ENCODE results near the gene FLT3LG. TPM values are rescaled to one million over a fixed set of nuclear protein-coding genes. Genes with fewer than 3 reads are reported as not detected.
A peak's percentile ranks its signal among the peaks of the same experiment; 100 is the strongest.
"Not testable (repeated sequence)": the region's sequence is repeated elsewhere in the genome, so short reads cannot be mapped to it uniquely, and the experiment has no call there.

FLT3LG gene
- total RNA-seq, 1 donor from 2014 or later = 13.1 TPM

GRCh38 chr19:49442771-49443365 lies 31.1 kb upstream of the FLT3LG start:
- H3K36me3 Mint-ChIP-seq (ENCODE audit: unreplicated experiment) = no peaks in the 10 kb centered on the region
- peak overlapping the region; percentile 88 for H3K4me3 Mint-ChIP-seq (ENCODE audit: unreplicated experiment)
- H3K4me1 Mint-ChIP-seq (ENCODE audit: low read depth, unreplicated experiment) = peaks cover 22% of the 10 kb centered on the region
- no peak for TF ChIP-seq CTCF (IDR thresholded peaks at IDR 0.05; ENCODE audit: partially characterized antibody, unreplicated experiment)
- DNase-seq = peak; percentile 100
- peak overlapping the region; percentile 96 for H3K27ac Mint-ChIP-seq (ENCODE audit: unreplicated experiment)
- H3K27me3 Mint-ChIP-seq (ENCODE audit: unreplicated experiment) = peaks cover 18% of the 10 kb centered on the region
- H3K9me3 Mint-ChIP-seq (ENCODE audit: unreplicated experiment) = peaks cover 14% of the 10 kb centered on the region

GRCh38 chr19:49443366-49444099 lies 30.5 kb upstream of the FLT3LG start:
- Mint-ChIP-seq H3K9me3 (ENCODE audit: unreplicated experiment) (peaks cover 18% of the 10 kb centered on the region), H3K27me3 (ENCODE audit: unreplicated experiment) (peaks cover 15% of the 10 kb centered on the region), H3K36me3 (ENCODE audit: unreplicated experiment) (no peaks in the 10 kb centered on the region), H3K4me1 (ENCODE audit: low read depth, unreplicated experiment) (peaks cover 20% of the 10 kb centered on the region), H3K27ac (ENCODE audit: unreplicated experiment) (peak overlapping the region; percentile 72), H3K4me3 (ENCODE audit: unreplicated experiment) (peak overlapping the region; percentile 88)
- TF ChIP-seq CTCF (IDR thresholded peaks at IDR 0.05; ENCODE audit: partially characterized antibody, unreplicated experiment) = peak; percentile 79
- peak; percentile 96 for DNase-seq

- Mint-ChIP-seq H3K27me3 (ENCODE audit: unreplicated experiment) (peaks cover 15% of the 10 kb centered on the region), H3K27ac (ENCODE audit: unreplicated experiment) (peak overlapping the region; percentile 83), H3K4me1 (ENCODE audit: low read depth, unreplicated experiment) (peaks cover 14% of the 10 kb centered on the region), H3K4me3 (ENCODE audit: unreplicated experiment) (peak overlapping the region; percentile 88), H3K9me3 (ENCODE audit: unreplicated experiment) (peaks cover 15% of the 10 kb centered on the region)
- H3K36me3 Mint-ChIP-seq (ENCODE audit: unreplicated experiment); DNase-seq: not testable (repeated sequence)
Measured at GRCh38 chr19:49444100-49444700, 29.8 kb upstream of the FLT3LG start.

- peaks cover 12% of the 10 kb centered on the region for H3K27me3 Mint-ChIP-seq (ENCODE audit: unreplicated experiment)
- DNase-seq = no peak
- H3K27ac Mint-ChIP-seq (ENCODE audit: unreplicated experiment) = no peak overlapping the region
- H3K36me3 Mint-ChIP-seq (ENCODE audit: unreplicated experiment) = no peaks in the 10 kb centered on the region
- peaks cover 16% of the 10 kb centered on the region for H3K4me1 Mint-ChIP-seq (ENCODE audit: low read depth, unreplicated experiment)
- peak overlapping the region; percentile 65 for H3K4me3 Mint-ChIP-seq (ENCODE audit: unreplicated experiment)
- no peak for TF ChIP-seq CTCF (IDR thresholded peaks at IDR 0.05; ENCODE audit: partially characterized antibody, unreplicated experiment)
- peaks cover 14% of the 10 kb centered on the region for H3K9me3 Mint-ChIP-seq (ENCODE audit: unreplicated experiment)
Measured at GRCh38 chr19:49445997-49446396, 28.0 kb upstream of the FLT3LG start.

- DNase-seq = no peak
- peaks cover 8% of the 10 kb centered on the region for H3K4me1 Mint-ChIP-seq (ENCODE audit: low read depth, unreplicated experiment)
- H3K36me3 Mint-ChIP-seq (ENCODE audit: unreplicated experiment) = no peaks in the 10 kb centered on the region
- H3K27me3 Mint-ChIP-seq (ENCODE audit: unreplicated experiment) = peaks cover 2% of the 10 kb centered on the region
- H3K27ac Mint-ChIP-seq (ENCODE audit: unreplicated experiment) = no peak overlapping the region
- peaks cover 8% of the 10 kb centered on the region for H3K9me3 Mint-ChIP-seq (ENCODE audit: unreplicated experiment)
- TF ChIP-seq CTCF (IDR thresholded peaks at IDR 0.05; ENCODE audit: partially characterized antibody, unreplicated experiment) = no peak
- peak overlapping the region; percentile 19 for H3K4me3 Mint-ChIP-seq (ENCODE audit: unreplicated experiment)
Measured at GRCh38 chr19:49447485-49448431, 26.3 kb upstream of the FLT3LG start.
